H9 (cell line): ENCODE data around the gene FAM227B. TPM values are rescaled to one million over a fixed set of nuclear protein-coding genes. Genes with fewer than 3 reads are reported as not detected.

Experiments
- DNase-seq: peaks from one replicate; pipeline ENCODE4 v3.0.0-alpha.2; 2017
- H2AFZ ChIP-seq: one replicate; pipeline ENCODE4 v1.6.1; 2013; ENCODE audit warnings: mild to moderate bottlenecking, low read length, control low read depth, moderate library complexity
- H2AK5ac ChIP-seq: 2 replicates; pipeline ENCODE4 v1.6.1; 2013; ENCODE audit warnings: low read length, control low read depth, mixed read lengths; ENCODE audit not compliant: insufficient read length
- H2BK120ac ChIP-seq: one replicate; pipeline ENCODE4 v1.6.1; 2013; ENCODE audit warnings: low read depth, mild to moderate bottlenecking, low read length, control low read depth, inconsistent platforms; ENCODE audit not compliant: poor library complexity, severe bottlenecking
- H2BK12ac ChIP-seq: 2 replicates; pipeline ENCODE4 v1.6.1; 2013; ENCODE audit warnings: low read length, control low read depth, mixed read lengths, low read depth; ENCODE audit not compliant: insufficient read length
- H2BK15ac ChIP-seq: 2 replicates; pipeline ENCODE4 v1.6.1; 2013; ENCODE audit warnings: low read depth, low read length, control low read depth
- H2BK20ac ChIP-seq: one replicate; pipeline ENCODE4 v1.6.1; 2013; ENCODE audit warnings: low read depth, mild to moderate bottlenecking, low read length, control low read depth, inconsistent platforms; ENCODE audit not compliant: poor library complexity, severe bottlenecking
- H2BK5ac ChIP-seq: 2 replicates; pipeline ENCODE4 v1.6.1; 2013; ENCODE audit warnings: low read length, control low read depth, mixed read lengths; ENCODE audit not compliant: insufficient read length
- H3K14ac ChIP-seq: 2 replicates; pipeline ENCODE4 v1.6.1; 2013; ENCODE audit warnings: low read length, control low read depth; ENCODE audit not compliant: insufficient read depth
- H3K18ac ChIP-seq: 2 replicates; pipeline ENCODE4 v1.6.1; 2013; ENCODE audit warnings: low read depth, mild to moderate bottlenecking, mixed read lengths, low read length, control low read depth; ENCODE audit not compliant: insufficient read length
- H3K23ac ChIP-seq: 2 replicates; pipeline ENCODE4 v1.6.1; 2013; ENCODE audit warnings: low read length, control low read depth, mixed read lengths, low read depth; ENCODE audit not compliant: insufficient read length
- H3K23me2 ChIP-seq: 2 replicates; pipeline ENCODE4 v1.6.1; 2013; ENCODE audit warnings: low read depth, mild to moderate bottlenecking, mixed read lengths, low read length, control low read depth; ENCODE audit not compliant: insufficient read length, poor library complexity, severe bottlenecking
- H3K27ac ChIP-seq: 2 replicates; pipeline ENCODE4 v1.5.1; 2013; ENCODE audit warnings: low read length, control low read depth, mixed read lengths, low read depth; ENCODE audit not compliant: insufficient read length
- H3K27me3 ChIP-seq: 2 replicates; pipeline ENCODE4 v1.6.1; 2013; ENCODE audit warnings: low read length, control low read depth, inconsistent platforms; ENCODE audit not compliant: insufficient read depth
- H3K4ac ChIP-seq: 2 replicates; pipeline ENCODE4 v1.6.1; 2013; ENCODE audit warnings: low read depth, mild to moderate bottlenecking, control low read depth, inconsistent platforms, low read length, moderate library complexity
- H3K4me1 ChIP-seq: 2 replicates; pipeline ENCODE4 v1.6.1; 2013; ENCODE audit warnings: low read length, control low read depth, inconsistent platforms; ENCODE audit not compliant: insufficient read depth
- H3K4me2 ChIP-seq: 2 replicates; pipeline ENCODE4 v1.6.1; 2013; ENCODE audit warnings: low read length, control low read depth, mixed read lengths; ENCODE audit not compliant: insufficient read length, insufficient read depth
- H3K56ac ChIP-seq: 2 replicates; pipeline ENCODE4 v1.6.1; 2013; ENCODE audit warnings: low read depth, mild to moderate bottlenecking, mixed read lengths, low read length, control low read depth; ENCODE audit not compliant: insufficient read length
- H3K79me1 ChIP-seq: 2 replicates; pipeline ENCODE4 v1.6.1; 2013; ENCODE audit warnings: low read depth, mild to moderate bottlenecking, moderate library complexity, low read length, control low read depth, inconsistent platforms; ENCODE audit not compliant: insufficient read depth, poor library complexity, severe bottlenecking
- H3K79me2 ChIP-seq: 2 replicates; pipeline ENCODE4 v1.6.1; 2013; ENCODE audit warnings: low read length, control low read depth, inconsistent platforms; ENCODE audit not compliant: insufficient read depth
- H3K9ac ChIP-seq: 2 replicates; pipeline ENCODE4 v1.6.1; 2013; ENCODE audit warnings: low read length, control low read depth, mixed read lengths; ENCODE audit not compliant: insufficient read length; ENCODE audit errors: extremely low read depth
- H3K9me3 ChIP-seq: one replicate; pipeline ENCODE4 v1.6.1; 2013; ENCODE audit warnings: low read depth, low read length, inconsistent platforms; ENCODE audit not compliant: control insufficient read depth
- H3T11ph ChIP-seq: one replicate; pipeline ENCODE4 v1.6.1; 2013; ENCODE audit warnings: mild to moderate bottlenecking, low read length, control low read depth, inconsistent platforms
- H4K20me1 ChIP-seq: one replicate; pipeline ENCODE4 v1.6.1; 2013; ENCODE audit not compliant: control insufficient read depth, insufficient read length, insufficient read depth
- H4K5ac ChIP-seq: 2 replicates; pipeline ENCODE4 v1.6.1; 2013; ENCODE audit warnings: low read depth, mild to moderate bottlenecking, mixed read lengths, low read length, control low read depth; ENCODE audit not compliant: insufficient read length
- H4K8ac ChIP-seq: replicated peaks from 2 replicates; pipeline ENCODE4 v1.6.1; 2013; ENCODE audit warnings: low read length, control low read depth, mixed read lengths, low read depth; ENCODE audit not compliant: insufficient read length
- H4K91ac ChIP-seq: 2 replicates; pipeline ENCODE4 v1.6.1; 2013; ENCODE audit warnings: low read depth, mild to moderate bottlenecking, moderate library complexity, mixed read lengths, low read length, control low read depth; ENCODE audit not compliant: insufficient read length
- H3K27ac Mint-ChIP-seq, 3 experiments: 2 replicates in 2 of 3; 3 replicates in 1 of 3; pipeline ENCODE4 v1.8.0; 2020 to 2021; ENCODE audit warnings: mixed read lengths in 3 of 3, mild to moderate bottlenecking in 1 of 3, moderate library complexity in 1 of 3
- H3K27me3 Mint-ChIP-seq: 2 replicates; pipeline ENCODE4 v1.8.0; 2021; ENCODE audit warnings: low read depth, mild to moderate bottlenecking, moderate library complexity, mixed read lengths
- H3K36me3 Mint-ChIP-seq, 3 experiments: 2 replicates in 2 of 3; 3 replicates in 1 of 3; pipeline ENCODE4 v1.8.0; 2020 to 2021; ENCODE audit warnings: low read depth in 3 of 3, mixed read lengths in 3 of 3; ENCODE audit not compliant: insufficient read depth in 1 of 3
- H3K4me1 Mint-ChIP-seq, 2 experiments: 2 replicates each; pipeline ENCODE4 v1.8.0; 2020; ENCODE audit warnings: mixed read lengths in 2 of 2
- H3K4me3 Mint-ChIP-seq, 2 experiments: 2 replicates in 1 of 2; 3 replicates in 1 of 2; pipeline ENCODE4 v1.8.0; 2020 to 2021; ENCODE audit warnings: mild to moderate bottlenecking in 2 of 2, mixed read lengths in 2 of 2, moderate library complexity in 1 of 2
- H3K9me3 Mint-ChIP-seq, 2 experiments: 2 replicates in 1 of 2; 3 replicates in 1 of 2; pipeline ENCODE4 v1.8.0; 2020; ENCODE audit warnings: mild to moderate bottlenecking in 2 of 2, mixed read lengths in 2 of 2, moderate library complexity in 1 of 2
- CTCF ChIP-seq: fragments of 200-600 bp; sonication (generic); conservative IDR thresholded peaks from 3 replicates; pipeline ENCODE4 v1.8.0; 2021; ENCODE audit warnings: antibody characterized with exemption, mild to moderate bottlenecking
- WGBS: extraction: QIAGEN DNeasy Blood & Tissue Kit; methylation state at CpG from one replicate; pipeline ENCODE4 v1.1.7; 2013; ENCODE audit warnings: missing lambda C conversion rate, low lambda C conversion rate, mixed read lengths; ENCODE audit not compliant: insufficient read length; ENCODE audit errors: extremely low coverage; 5-methylcytosine and 5-hydroxymethylcytosine counted together
- total RNA-seq: library from RNA; stranded (reverse); gene quantifications from 2 replicates; pipeline ENCODE4 v1.2.1, GENCODE V29; 2021

Gene FAM227B
- total RNA-seq, 1 experiment from 2014 or later = 5.5 TPM

- Histone ChIP-seq H2BK5ac (no peak overlapping the region), H3T11ph (no peak overlapping the region), H2BK12ac (no peak overlapping the region), H3K27ac (no peak overlapping the region), H4K20me1 (no peaks in the 10 kb centered on the region), H3K9ac (no peak overlapping the region), H3K56ac (no peak overlapping the region), H3K4me1 (no peaks in the 10 kb centered on the region), H4K5ac (no peak overlapping the region), H2AK5ac (no peak overlapping the region), H4K8ac (no peak overlapping the region), H2BK15ac (no peak overlapping the region), H3K4ac (no peak overlapping the region), H3K4me2 (no peak overlapping the region), H3K18ac (no peak overlapping the region), H3K79me1 (no peaks in the 10 kb centered on the region), H3K23ac (no peak overlapping the region), H2BK20ac (no peak overlapping the region), H4K91ac (no peak overlapping the region), H3K14ac (no peak overlapping the region), H3K27me3 (no peaks in the 10 kb centered on the region), H3K79me2 (no peaks in the 10 kb centered on the region), H2BK120ac (no peak overlapping the region), H3K23me2 (no peaks in the 10 kb centered on the region), H3K9me3 (no peaks in the 10 kb centered on the region), H2AFZ (no peak overlapping the region)
- Mint-ChIP-seq H3K9me3 (peaks cover 11 to 12% of the 10 kb centered on the region in 2 experiments), H3K4me1 (no peaks in the 10 kb centered on the region), H3K4me3 (no peak overlapping the region), H3K27me3 (no peaks in the 10 kb centered on the region), H3K27ac (peak overlapping the region in 1 of 3 experiments; percentile 47; a peak in 1 of 7 replicates), H3K36me3 (peaks cover 1 to 13% (median 4%) of the 10 kb centered on the region in 3 experiments)
- no peak for TF ChIP-seq CTCF
- no peak for DNase-seq
- WGBS = no CpG with 5 or more reads among the region's 4 CpGs
Measured at GRCh38 chr15:49528289-49528688, 92.3 kb downstream of the FAM227B start.
